WI38 (cell line): ENCODE data around the gene GIT2.

Experiments
- H3K4me3 ChIP-seq: 2 replicates; pipeline ENCODE4 v1.5.1; 2011; ENCODE audit warnings: low read depth, mild to moderate bottlenecking, control low read depth, low read length
- CTCF ChIP-seq: IDR thresholded peaks from 2 replicates; pipeline ENCODE4 v1.5.1; 2012; ENCODE audit warnings: low read depth, mild to moderate bottlenecking, control low read depth, low read length

Gene GIT2

GRCh38 chr12:109888179-109889020 is 107.8 kb downstream of the GIT2 start:
- TF ChIP-seq CTCF: no peak
- no peak overlapping the region for H3K4me3 ChIP-seq

- H3K4me3 ChIP-seq: no peak overlapping the region
- no peak for TF ChIP-seq CTCF
Observed at GRCh38 chr12:109885616-109886015, 110.6 kb downstream of the GIT2 start.

- no peak for TF ChIP-seq CTCF
- H3K4me3 ChIP-seq: no peak overlapping the region
Observed at GRCh38 chr12:109883461-109883860, 112.7 kb downstream of the GIT2 start.

- TF ChIP-seq CTCF: no peak
- no peak overlapping the region for H3K4me3 ChIP-seq
Observed at GRCh38 chr12:109881752-109882151, 114.4 kb downstream of the GIT2 start.

GRCh38 chr12:109880938-109881337 is 115.2 kb downstream of the GIT2 start:
- H3K4me3 ChIP-seq: peak overlapping the region; percentile 69
- no peak for TF ChIP-seq CTCF

GRCh38 chr12:109880043-109880931 is 115.9 kb downstream of the GIT2 start, which contains the start of gene GLTP:
Gene GLTP (minus strand): TSS chr12:109880541. CDS start chr12:109880374, 167 bp downstream.
- TF ChIP-seq CTCF: no peak
- peak within 1 kb of the TSS; percentile 93 for H3K4me3 ChIP-seq
